ENCODE results near the gene HNRNPU. TPM values are rescaled to one million over a fixed set of nuclear protein-coding genes. Genes with fewer than 3 reads are reported as not detected.

Gene HNRNPU
- total and polyA plus RNA-seq, 2 experiments from 2014 or later: 298 to 316 TPM

DNA sequence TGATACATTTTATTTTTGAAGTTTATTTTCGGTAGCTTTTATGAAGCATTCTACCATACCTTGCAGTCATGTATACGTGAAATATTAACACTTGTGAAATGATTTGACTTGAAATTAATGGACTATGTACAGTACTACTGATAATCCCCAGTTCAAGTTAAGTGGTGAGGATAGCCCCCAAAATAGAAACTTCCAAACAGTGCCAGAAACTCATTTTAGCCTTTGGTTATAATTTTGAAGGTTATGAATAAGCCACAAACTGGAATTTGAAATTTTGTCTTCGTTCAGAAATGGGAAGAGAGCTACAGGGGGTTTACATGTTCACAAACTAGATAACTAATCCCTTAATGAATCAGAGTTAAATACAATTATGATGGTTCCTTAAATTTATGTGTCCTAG, 1.5 kb upstream of the HNRNPU start:
- no peaks in the 10 kb centered on the region for H3K9me3 ChIP-seq (ENCODE audit: low read depth)
- H2AFZ ChIP-seq: peak overlapping the region; percentile 82
- 73% methylated on average over 3 of the region's 3 CpGs for WGBS (ENCODE audit: low lambda C conversion rate, missing lambda C conversion rate)
- peak overlapping the region; percentile 98 for H3K27ac ChIP-seq
- no peak overlapping the region for H3K4me3 ChIP-seq
- H3K4me2 ChIP-seq: peak overlapping the region; percentile 84
- peaks cover 26% of the 10 kb centered on the region for H3K4me1 ChIP-seq (ENCODE audit: insufficient read depth)
- H3K36me3 ChIP-seq (replicated peaks; ENCODE audit: insufficient read depth, low read depth): no peaks in the 10 kb centered on the region
- TF ChIP-seq EZH2 (IDR thresholded peaks at IDR 0.05; ENCODE audit: borderline replicate concordance) (no peak), EZH2phosphoT487 (IDR thresholded peaks at IDR 0.05; ENCODE audit: low read depth, severe bottlenecking, unreplicated experiment) (no peak)
- TF ChIP-seq, protein P1, sequence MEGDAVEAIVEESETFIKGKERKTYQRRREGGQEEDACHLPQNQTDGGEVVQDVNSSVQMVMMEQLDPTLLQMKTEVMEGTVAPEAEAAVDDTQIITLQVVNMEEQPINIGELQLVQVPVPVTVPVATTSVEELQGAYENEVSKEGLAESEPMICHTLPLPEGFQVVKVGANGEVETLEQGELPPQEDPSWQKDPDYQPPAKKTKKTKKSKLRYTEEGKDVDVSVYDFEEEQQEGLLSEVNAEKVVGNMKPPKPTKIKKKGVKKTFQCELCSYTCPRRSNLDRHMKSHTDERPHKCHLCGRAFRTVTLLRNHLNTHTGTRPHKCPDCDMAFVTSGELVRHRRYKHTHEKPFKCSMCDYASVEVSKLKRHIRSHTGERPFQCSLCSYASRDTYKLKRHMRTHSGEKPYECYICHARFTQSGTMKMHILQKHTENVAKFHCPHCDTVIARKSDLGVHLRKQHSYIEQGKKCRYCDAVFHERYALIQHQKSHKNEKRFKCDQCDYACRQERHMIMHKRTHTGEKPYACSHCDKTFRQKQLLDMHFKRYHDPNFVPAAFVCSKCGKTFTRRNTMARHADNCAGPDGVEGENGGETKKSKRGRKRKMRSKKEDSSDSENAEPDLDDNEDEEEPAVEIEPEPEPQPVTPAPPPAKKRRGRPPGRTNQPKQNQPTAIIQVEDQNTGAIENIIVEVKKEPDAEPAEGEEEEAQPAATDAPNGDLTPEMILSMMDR (IDR thresholded peaks at IDR 0.05; ENCODE audit: poor library complexity): no peak
- DNase-seq (ENCODE audit: low spot score): no peak
- no peaks in the 10 kb centered on the region for H3K27me3 ChIP-seq
- peaks cover 32% of the 10 kb centered on the region for H3K79me2 ChIP-seq
- H4K20me1 ChIP-seq (ENCODE audit: insufficient read depth, poor library complexity, severe bottlenecking): peaks cover 20% of the 10 kb centered on the region
- H3K9me2 ChIP-seq (replicated peaks; ENCODE audit: insufficient read depth): no peaks in the 10 kb centered on the region

- Histone ChIP-seq H3K27me3 (no peaks in the 10 kb centered on the region), H3K9me2 (replicated peaks; ENCODE audit: insufficient read depth) (no peaks in the 10 kb centered on the region), H3K4me2 (peak overlapping the region; percentile 84), H3K36me3 (replicated peaks; ENCODE audit: insufficient read depth, low read depth) (peaks cover 4% of the 10 kb centered on the region), H3K9me3 (ENCODE audit: low read depth) (no peaks in the 10 kb centered on the region), H3K79me2 (peaks cover 40% of the 10 kb centered on the region), H3K4me3 (peak overlapping the region; percentile 37), H4K20me1 (ENCODE audit: insufficient read depth, poor library complexity, severe bottlenecking) (peaks cover 28% of the 10 kb centered on the region), H2AFZ (peak overlapping the region; percentile 82), H3K4me1 (ENCODE audit: insufficient read depth) (peaks cover 34% of the 10 kb centered on the region), H3K27ac (peak overlapping the region; percentile 98)
- TF ChIP-seq EZH2phosphoT487 (IDR thresholded peaks at IDR 0.05; ENCODE audit: low read depth, severe bottlenecking, unreplicated experiment) (no peak), EZH2 (IDR thresholded peaks at IDR 0.05; ENCODE audit: borderline replicate concordance) (no peak)
- TF ChIP-seq, protein P1 (IDR thresholded peaks at IDR 0.05; ENCODE audit: poor library complexity): no peak
- DNase-seq (ENCODE audit: low spot score): peak; percentile 39
- WGBS (ENCODE audit: low lambda C conversion rate, missing lambda C conversion rate): 21% methylated on average over 9 of the region's 9 CpGs
These were observed 657 bp upstream of the HNRNPU start for GRCh38 chr1:244865028-244865371.

DNA sequence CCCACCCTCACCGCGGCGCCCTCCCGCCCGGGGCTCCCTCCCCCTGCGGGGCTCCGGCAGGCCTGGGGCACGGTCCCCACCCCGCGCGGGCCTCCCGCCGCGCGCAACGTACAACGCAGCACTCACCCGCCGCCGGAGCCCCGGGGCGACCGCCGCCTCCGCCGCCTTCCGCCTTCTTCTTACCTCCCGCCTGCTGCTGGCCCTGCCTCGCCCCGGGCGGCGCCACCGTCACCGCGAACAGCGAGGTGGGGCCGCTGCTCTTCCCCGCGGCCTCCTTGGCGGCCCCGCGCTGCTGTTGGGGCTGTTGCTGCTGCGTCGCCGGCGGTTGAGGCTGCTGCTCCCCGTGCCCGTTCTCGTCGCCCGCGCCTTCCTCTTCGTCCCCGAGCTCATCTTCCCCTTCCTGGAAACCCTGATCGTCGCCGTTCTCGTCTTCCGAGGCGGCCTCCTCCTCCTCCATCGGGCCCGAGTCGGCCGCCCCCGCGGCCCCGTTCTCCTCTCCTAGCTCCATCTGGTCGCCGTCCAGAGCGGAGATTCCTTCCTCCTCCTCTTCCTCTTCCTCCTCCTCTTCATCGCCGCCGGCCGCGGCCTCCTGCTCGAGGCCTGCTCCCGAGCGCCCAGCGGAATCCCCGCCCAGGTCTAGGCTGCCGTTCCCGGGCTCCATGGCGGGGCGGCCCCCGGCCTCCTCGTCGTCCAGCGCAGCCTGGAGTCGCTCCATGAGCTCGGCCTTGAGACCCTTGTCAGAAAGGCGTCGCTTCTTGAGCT, 671 bp downstream of the HNRNPU start:
- no peak for DNase-seq (ENCODE audit: low spot score)
- Histone ChIP-seq H3K4me1 (ENCODE audit: insufficient read depth) (peaks cover 45% of the 10 kb centered on the region), H4K20me1 (ENCODE audit: insufficient read depth, poor library complexity, severe bottlenecking) (peaks cover 41% of the 10 kb centered on the region), H2AFZ (peak overlapping the region; percentile 8), H3K27ac (peak overlapping the region; percentile 100), H3K4me3 (peak overlapping the region; percentile 97), H3K36me3 (replicated peaks; ENCODE audit: insufficient read depth, low read depth) (peaks cover 8% of the 10 kb centered on the region), H3K9me2 (replicated peaks; ENCODE audit: insufficient read depth) (no peaks in the 10 kb centered on the region), H3K4me2 (peak overlapping the region; percentile 42), H3K79me2 (peaks cover 53% of the 10 kb centered on the region), H3K27me3 (no peaks in the 10 kb centered on the region), H3K9me3 (ENCODE audit: low read depth) (no peaks in the 10 kb centered on the region)
- no peak for TF ChIP-seq EZH2phosphoT487 (IDR thresholded peaks at IDR 0.05; ENCODE audit: low read depth, severe bottlenecking, unreplicated experiment)
- TF ChIP-seq EZH2 (IDR thresholded peaks at IDR 0.05; ENCODE audit: borderline replicate concordance): no peak
- TF ChIP-seq, protein P1 (IDR thresholded peaks at IDR 0.05; ENCODE audit: poor library complexity): no peak
- WGBS (ENCODE audit: low lambda C conversion rate, missing lambda C conversion rate): 1% methylated on average over 80 of the region's 92 CpGs
